ENCODE data around the gene PKDCC.

PKDCC gene

DNA sequence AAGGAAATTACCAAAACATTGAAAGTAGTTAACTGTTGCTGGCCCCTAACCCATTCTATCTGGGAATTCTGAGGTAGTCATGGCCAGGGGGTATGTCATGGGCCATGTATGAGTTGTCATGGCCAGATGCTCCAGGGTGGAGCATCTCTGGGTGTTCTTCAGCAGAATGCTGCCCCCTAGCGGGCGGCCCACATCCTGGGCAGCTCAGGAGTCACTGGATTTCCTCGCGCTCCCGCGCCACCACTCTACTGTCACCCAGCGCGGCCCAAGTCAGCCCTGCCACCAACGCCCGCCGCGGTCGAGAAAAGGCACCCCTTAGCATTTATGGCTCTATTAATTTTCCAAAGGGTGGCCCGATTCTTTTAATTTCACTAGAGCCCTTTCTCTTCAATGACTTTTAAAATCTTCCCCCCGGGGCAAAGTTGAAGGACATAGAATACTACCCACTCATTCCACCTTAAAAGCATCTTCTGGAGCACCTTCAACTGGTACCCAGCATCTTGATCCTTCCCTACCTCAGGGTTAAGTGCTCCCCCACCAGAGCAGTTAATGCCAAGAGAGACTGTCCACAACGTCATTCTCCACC is 41.6 kb downstream of the PKDCC start:
- peak; percentile 19 for DNase-seq (ENCODE audit: low read depth)

DNA sequence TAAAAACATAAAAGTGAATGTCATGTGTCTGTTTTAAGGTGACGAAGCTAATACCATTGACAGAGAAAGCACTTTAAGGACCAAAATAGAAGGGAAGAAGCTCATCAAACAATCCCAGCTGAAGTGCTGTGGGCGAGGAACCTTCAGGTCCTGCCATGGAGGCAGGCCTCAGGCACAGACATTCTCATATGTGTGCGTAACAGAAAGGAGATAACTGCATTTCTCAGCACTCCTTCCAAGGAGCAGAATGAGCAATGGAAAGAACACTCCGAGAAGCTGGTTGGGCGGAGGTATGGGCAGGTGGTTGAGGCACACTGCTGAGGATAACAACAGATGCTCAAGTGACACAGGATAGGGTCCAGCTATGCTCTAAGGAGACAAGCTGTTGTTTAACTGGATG is 42.4 kb downstream of the PKDCC start:
- DNase-seq (ENCODE audit: low read depth): no peak

DNA sequence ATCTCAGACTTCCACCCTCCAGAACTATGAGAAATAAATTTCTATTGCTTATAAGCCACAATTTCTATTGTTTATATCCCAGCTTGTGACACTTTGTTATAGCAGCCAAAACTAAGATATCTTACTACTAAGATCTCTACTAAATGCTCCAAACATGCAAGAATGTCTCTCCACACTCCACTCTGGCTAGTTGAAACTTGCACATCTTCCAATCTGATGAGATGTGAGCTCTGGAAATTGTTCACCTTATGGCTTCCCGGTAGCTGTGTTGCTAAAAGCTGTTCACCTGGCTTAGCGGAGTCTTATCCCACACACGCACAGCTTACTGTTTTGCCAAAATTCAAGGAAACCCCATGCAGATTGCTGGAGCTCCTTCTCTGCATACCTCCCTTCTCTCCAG is 43.9 kb downstream of the PKDCC start:
- DNase-seq (ENCODE audit: low read depth): no peak

DNA sequence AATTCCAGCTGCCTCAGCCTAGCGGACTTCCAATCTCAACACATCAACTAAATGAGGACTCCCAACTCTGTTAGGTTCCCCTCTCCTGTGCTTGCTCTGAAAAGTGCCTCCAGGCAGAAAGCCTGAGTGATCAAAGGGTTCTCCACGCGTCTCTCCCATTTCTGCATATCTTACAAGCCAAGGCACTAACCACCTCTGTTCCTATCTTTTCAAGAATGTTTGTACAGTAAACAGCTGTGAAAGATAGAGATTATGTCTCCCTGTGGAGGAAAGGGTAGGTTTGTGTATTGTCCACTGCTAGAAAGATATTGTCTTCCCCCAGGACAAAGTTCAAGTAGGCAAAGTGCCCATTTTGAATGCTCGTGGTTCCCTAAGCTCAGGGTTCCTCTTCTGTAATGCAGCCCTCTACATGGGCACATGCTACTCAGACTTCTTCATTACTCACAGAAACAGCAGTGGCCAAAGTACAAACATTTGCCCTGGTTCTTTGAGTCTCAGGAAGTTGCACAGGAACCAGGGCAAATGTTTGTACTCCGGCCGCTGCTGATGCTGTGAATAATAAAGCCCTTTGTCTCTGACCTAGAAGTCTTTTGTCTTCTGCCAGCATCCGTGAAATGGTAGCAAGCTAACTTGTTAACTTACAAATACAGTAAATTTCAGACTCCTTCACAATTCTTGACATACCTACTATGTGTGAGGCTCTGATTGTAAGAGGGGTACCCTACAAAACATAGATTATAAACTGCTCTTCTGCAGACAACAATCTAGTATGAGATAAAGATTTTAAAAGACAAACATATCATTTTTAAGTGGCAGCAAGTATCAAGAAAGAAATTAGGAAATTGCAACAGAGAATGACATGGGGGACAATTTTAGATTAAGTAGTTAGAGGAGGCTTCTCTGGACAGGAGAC is 44.5 kb downstream of the PKDCC start:
- DNase-seq (ENCODE audit: low read depth): no peak

DNA sequence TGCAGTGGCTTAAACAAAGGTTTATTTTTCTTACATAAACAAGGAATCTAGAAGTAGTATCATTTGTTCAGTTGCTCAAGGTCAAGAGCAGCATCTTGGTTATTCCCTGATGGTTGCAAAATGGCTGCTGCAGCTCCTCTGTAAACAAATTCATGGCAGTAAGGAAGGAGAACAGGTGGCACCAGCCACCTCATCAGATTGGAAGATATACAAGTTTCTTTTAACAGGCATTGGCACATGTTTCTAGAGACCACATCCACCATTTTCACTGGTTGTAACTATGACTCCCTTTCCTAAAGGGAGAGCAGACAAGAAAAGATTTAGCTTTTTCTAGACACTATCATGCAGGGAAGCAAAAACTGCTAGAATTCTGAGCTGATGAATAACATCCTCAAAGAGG is 46.3 kb downstream of the PKDCC start:
- no peak for DNase-seq (ENCODE audit: low read depth)

DNA sequence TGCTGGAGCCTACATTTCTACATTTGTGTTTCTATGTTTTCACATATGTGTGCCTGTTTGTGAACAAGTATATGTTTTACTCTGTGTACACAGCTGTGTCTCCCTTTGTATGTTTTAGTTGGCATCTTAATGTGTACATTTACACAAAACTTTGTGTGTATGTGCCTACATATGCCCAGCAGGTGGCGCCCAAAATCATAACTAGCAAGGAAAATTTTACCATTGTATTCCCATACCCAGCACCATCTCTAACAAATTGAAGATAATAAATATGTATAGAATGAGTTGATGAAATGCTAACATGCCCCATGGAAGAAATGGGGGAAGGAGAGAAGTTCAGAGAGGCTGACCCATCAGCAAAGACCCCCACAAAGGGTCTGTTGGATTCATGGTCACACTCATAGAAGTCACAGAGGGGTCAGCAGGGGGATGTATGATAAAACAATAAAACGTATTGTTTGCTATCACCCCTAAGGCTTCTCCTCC is 48.1 kb downstream of the PKDCC start:
- no peak for DNase-seq (ENCODE audit: low read depth)

DNA sequence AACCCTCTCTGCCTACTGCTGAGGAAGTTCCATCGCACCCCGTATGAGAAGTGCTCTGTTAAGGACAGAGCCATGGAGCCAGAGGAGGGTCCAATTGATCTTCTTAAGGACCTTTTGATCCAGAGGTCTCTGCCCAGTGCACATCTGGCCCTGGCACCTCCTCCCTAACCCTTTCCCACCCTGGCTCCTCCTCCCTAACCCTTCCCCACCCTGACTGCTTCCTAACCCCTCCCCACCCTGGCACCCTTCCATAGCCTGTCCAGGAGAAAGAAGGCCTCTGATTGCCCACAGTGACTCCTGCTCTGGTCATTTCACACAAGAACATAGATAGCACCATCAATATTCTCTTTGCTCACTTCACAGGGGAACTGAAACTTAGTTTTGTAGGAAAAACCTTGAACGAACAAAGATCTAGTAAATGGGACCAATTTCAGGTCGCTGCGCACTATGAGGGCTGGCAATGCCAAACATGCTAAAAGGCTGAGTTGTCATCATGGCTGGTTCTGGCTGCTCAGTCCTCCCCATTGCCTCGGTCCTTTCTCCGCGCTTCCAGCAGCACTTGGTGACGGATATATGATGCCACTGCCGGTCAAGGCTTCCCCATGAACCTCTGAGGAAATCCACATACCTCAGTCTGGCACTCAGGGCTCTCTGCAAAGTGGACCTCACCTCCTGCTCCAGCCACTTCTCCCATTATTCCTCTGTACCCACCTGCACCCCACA is 49.2 kb downstream of the PKDCC start:
- DNase-seq (ENCODE audit: low read depth): no peak

DNA sequence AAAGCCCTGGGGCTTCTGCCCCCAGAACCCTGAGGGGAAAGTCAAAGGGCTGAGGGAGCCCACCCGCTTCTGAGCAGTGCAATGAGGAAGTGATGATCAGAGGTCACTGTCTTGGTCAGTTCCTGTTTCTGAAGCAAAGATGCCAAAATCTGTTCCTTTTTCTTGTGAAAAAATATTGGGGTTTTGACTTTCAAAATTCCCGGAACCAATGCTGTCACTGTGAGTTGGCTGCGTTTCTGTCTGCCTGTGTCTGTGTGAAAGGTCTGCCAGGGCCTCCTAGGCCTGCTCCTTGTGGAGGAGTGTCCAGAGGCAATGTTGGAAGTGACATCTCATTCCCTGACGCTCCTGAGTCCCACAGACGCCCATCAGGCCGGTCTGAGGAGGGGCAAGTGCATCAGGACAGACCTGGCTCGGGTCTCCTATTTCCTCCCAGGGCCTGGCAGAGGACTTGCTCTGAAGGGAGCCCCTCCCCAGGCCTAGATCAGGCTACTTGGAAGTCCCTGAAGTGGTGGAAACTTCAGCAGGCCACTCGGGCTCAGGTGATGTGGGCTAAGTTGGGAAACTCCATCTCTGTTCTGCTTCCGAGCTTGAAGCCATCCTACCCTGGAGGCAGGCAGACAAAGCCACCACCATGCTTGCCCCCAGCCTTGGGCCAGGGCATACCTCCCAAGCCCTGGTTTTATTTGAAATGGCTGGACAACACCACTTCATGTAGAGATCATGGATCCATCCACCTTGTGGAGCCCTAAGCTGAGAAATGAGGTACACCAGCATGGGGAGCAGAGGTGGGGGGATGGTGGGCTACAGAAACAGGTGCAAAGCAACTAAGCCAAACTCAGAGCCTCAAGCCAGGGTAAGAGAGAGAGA is 51.0 kb downstream of the PKDCC start:
- no peak for DNase-seq (ENCODE audit: low read depth)

DNA sequence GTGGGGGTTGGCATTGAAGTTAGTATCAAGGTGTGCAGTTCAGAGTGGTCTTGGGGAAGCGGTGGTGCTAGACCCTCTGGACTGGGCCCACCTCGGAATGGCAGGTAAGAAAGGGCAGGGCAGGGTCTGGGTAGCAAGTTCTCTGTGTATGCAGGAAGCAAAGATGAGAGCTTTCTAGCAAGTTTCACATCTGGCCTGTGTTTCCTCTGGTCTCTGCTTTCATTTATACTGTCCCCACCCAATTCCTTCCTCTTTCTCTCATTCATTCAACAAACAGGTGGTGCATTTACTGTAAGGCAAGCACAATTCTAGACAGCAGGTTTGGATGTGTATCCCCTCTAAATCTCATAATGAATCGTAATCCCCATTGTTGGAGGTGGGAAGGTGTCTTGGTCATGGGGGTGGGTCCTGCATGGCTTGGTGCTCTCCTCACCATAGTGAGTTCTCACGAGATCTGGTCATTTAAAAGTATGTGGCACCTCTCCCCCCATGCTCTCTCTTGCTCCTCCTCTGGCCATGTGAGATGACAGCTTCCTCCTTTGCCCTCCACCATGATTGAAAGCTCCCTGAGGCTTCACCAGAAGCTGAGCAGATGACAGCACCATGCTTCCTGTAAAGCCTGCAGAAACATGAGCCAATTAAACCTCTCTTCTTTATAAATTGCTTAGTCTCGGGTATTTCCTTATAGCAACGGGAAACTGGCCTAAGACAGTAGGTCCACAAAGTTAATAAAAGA is 51.8 kb downstream of the PKDCC start:
- no peak for DNase-seq (ENCODE audit: low read depth)

DNA sequence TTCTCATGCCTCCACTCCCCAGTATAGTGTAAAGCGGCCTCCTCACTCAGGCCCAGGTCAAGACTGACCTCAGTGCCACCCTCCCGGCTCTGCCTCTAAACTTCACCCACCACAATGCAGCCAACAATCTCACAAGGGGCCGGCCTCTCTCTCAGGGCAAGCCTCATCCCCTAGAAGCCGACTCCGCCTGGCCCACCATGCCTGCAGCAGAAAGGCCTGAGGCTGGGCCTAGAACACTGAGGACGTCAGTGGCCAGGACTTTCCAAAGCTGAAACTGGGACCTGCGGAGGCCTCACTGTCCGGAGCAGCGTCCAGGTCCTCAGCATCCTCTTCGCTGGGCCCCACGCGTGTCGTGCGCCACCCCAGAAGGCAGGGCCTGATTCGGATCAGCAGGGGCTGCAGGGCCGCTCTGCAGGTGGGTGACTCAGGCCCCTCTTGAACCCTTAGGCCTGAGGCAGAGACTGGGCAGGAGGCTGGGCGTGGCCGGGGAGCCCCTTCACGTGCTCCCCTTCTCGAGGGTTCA is 52.9 kb downstream of the PKDCC start:
- no peak for DNase-seq (ENCODE audit: low read depth)

DNA sequence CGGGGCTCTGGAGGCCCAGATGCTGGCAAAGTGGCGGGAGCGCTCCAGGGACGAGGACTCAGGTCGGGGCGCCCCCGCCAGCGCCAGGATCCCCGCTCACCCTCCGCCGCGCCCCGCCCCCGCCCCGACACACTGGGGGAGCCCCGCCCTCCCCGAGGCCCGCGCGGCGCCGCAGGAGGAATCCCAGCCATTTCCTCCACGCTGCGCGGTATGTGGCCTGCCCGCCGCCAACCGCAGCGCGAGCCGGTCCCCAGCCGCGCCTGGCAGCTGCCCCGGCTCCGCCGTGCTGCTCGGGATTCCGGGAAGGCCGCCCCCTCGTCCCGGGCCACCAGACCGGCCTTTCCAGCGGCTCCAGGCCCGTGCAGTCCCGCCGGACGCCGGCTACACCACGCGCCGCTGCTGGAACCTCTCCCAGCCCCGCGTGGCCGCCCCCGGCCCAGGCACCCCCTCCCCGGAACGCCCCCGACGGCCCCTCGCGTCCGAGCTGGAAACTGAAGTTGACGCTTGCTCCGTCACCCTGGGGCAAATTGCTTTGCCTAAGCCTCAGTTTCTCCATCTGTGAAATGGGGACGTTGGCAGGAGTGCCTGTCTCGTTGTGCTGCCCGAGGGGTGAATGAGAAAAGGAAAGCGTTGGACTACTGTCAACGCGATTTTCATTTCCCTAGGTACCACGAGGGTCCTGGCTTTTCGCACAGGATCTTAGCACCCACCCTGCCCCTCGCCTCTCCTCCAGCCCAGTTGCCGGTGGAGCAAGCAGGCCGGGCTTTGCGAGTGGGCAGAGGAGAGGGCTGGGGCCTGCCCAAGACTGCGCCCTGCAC is 53.6 kb downstream of the PKDCC start:
- DNase-seq (ENCODE audit: low read depth): no peak

DNA sequence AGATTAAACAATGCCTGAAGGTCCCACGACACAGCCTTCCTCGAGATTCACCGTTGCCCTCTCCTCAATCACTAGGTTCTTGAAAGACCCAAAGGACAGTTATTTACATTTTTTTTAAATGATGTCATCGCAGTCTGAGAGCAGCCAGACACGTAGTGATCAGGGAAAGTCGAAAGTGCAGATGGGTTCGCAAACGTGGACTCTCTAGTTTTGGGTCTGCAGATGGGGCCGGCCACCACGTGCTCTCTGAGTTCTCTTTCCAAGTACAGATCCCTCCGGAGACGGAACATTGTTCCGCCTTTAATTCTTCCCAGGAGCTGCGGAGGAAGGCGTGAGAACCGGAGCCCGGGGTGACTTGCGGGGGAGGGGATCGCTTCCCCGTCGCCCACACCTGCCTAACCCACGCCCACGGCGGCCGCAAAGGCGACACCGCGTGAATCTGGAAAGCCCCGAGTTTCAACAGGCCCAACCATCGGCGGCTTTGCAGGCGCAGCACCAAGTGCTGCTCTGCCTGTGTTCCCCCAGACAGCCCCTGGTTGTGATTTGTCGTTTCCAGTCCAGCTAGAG is 54.3 kb downstream of the PKDCC start:
- DNase-seq (ENCODE audit: low read depth): no peak

DNA sequence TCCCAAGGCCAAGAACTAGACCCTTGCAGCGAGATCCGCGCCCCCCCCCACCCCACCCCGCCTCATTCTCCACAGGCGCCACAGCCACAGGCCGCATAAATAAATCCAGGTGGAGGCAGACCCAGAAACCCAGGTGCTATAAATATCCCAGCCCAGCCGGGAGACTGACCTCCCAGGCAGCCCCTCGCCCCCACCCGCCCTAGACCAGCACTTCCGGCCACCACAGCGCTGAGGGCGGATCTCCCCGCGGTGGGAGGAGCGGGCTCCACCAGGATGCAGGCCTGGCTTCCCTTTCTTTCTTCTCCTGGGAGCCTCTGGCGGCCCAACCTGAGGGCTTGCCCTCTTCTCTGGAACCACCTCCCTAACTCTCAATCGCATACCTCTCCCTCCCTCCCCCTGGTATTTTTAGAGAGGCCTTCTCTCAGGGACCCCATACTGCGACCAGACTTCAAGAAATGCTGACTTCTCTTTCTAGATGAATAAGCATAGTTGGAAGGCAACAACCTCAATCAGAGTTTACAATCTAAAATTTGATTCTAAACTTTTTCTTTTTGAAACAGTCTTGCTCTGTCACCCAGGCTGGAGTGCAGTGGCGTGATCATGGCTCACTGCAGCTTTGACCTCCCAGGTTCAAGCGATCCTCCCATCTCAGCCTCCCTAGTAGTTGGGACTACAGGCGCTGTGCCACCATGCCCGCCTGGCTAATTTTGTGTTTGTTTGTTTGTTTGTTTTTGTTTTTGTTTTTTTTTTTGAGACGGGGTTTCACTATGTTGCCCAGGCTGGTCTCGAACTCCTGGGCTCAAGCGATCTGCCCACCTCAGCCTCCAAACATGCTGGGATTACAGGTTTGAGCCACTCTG is 55.0 kb downstream of the PKDCC start:
- no peak for DNase-seq (ENCODE audit: low read depth)

DNA sequence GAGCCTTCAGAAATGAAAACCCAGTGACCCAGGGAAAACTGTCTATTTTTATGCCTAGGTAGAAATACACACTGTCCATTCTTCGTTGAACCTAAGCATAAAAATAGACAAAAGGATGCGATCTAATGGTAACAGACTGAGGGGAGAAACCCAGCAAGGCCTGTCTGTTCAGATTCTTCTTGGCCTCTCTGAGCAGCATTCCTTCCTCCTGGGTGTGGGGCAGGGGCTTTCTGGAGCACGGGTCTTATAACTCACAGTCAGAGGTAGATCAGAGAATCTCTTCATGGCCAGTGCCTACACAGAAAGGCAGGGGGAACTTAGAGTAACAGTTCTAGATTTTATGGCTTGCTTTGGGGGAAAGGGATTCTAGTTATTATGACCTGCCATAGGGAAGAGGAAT is 56.0 kb downstream of the PKDCC start:
- DNase-seq (ENCODE audit: low read depth): no peak

DNA sequence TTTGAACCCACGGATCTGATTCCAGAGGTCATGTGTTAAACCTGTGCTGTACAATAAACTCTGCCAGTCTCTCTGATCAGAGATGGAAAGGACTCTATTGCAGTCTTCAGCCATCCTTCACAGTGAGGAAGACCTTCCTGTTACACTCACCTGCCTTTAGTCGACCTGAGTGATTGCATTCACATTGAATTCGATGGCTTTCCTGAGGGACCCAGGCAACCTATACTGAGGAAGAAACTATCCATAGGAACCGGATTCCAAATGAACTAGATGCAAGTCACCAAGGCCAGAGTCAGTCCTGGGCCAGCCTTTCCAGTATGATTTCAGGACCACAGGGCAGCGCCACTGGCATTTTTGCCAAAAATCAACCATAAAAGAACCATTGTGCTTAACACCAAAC is 56.8 kb downstream of the PKDCC start:
- DNase-seq (ENCODE audit: low read depth): no peak

DNA sequence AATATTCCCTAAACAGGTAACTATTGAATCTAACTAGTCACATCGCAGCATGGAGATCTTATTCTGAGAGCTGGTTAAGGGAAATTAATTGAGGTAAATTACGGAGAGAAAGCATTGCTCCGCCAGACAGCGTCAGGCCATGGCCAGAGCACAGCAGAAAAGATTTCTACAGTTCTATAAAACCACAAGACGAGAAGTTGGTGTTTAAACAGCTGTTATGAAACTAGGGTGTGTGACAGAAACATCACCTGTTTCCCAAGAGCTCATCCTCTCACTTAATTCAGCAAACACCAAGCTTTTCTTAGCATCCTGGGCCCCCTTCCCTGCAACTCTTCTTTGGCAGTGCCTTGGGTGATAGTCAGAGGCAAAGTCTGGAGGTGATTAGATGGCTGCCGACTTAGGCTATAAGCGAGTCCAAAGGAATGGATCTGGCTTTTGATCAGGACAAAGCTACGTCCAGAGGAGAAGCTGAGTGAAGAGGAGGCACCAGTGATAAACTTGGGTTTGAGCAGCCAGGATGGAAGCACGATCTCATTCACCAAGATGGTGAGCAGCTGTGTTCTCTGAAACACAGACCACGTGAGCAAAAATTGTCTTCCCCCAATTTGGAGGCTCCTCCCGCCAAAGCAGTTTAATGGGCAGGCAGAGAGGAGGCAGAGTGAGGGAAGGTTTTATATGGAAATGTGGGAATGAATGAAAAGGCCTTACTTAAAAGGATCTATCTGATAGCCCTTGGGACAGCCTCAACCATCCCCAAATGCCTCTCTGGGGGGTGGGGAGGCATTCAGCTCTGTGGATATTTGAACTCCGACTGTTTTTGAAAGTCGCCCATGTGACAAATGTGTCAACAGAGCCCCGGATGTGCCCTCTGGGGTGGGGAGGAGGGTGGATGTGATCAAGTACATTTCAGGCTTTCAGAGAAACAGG is 57.8 kb downstream of the PKDCC start:
- DNase-seq (ENCODE audit: low read depth): no peak

DNA sequence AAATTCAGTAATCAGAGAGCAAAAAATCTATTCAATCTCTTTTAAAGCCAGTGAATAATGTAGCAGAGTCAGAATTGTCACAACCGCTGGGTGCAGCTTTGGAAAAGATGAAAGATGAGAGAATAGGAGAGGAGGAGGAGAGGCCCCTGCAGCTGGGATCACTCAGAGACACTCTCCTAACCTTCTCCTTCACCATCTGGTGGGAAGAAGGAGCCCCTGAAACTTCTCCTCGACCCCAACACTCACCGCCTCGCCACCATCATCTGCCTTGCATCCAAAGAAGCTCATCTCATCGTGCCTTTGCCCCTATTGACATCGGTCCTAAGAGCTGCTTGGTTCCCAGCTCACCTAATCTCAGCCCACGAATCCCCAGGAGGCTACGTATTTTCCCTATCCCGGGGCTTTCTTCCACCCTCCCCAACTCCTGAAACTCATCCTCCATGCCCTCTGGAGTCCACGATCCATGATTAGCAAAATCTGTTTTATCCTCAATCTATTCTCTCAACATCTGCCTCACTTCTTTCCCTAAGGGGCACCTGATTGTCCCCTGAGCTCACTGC is 58.5 kb downstream of the PKDCC start:
- no peak for DNase-seq (ENCODE audit: low read depth)
